SU-DHL-6 (cell line): ENCODE data around the gene TLR8.

ENCODE experiments used
- EZH2phosphoT487 ChIP-seq: fragments of 200-600 bp; sonication (generic), shearing (Covaris generic); conservative IDR thresholded peaks from 2 replicates; pipeline ENCODE4 v1.6.1; 2018; ENCODE audit warnings: mild to moderate bottlenecking, antibody characterized with exemption, low read length, moderate library complexity, mixed read lengths
- TF ChIP-seq, protein P1 (sequence below): fragments of 200-600 bp; sonication (generic); IDR thresholded peaks from one replicate; pipeline ENCODE4 v1.5.1; 2017; ENCODE audit warnings: antibody characterized with exemption, mild to moderate bottlenecking, low read length, moderate library complexity; ENCODE audit not compliant: insufficient read depth, poor library complexity, severe bottlenecking

DNA sequence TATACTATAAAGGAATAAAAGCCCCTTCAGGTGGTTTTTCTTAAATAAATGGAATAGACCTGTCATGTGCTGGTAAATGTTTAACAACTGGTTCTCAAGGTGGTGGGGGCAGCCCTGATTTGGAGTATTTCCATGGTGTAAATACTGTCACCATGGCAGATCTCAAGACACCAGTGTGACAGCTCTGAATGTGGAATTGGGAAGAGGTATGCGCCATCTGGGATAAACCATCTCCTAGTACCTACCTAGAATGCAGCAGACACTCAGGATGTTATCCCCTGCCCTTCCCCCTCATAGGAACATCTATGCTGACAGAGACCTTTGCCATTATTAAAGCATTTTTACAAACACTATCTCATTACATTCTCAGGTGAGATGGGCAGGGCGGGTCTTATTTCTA is 42.1 kb downstream of the TLR8 start:
- TF ChIP-seq, protein P1, sequence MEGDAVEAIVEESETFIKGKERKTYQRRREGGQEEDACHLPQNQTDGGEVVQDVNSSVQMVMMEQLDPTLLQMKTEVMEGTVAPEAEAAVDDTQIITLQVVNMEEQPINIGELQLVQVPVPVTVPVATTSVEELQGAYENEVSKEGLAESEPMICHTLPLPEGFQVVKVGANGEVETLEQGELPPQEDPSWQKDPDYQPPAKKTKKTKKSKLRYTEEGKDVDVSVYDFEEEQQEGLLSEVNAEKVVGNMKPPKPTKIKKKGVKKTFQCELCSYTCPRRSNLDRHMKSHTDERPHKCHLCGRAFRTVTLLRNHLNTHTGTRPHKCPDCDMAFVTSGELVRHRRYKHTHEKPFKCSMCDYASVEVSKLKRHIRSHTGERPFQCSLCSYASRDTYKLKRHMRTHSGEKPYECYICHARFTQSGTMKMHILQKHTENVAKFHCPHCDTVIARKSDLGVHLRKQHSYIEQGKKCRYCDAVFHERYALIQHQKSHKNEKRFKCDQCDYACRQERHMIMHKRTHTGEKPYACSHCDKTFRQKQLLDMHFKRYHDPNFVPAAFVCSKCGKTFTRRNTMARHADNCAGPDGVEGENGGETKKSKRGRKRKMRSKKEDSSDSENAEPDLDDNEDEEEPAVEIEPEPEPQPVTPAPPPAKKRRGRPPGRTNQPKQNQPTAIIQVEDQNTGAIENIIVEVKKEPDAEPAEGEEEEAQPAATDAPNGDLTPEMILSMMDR, result no peak
- no peak for TF ChIP-seq EZH2phosphoT487
